Lower leg skin (tissue), 3 donors: ENCODE measurements around the gene TMEM135.

Source experiments
- CTCF ChIP-seq, 3 donors: fragments of 450-650 bp; IDR thresholded peaks; one replicate each; pipeline ENCODE4 v1.5.1; 2016; ENCODE audit warnings: antibody characterized with exemption in 3 of 3, mild to moderate bottlenecking in 3 of 3, moderate library complexity in 2 of 3
- POLR2A ChIP-seq, 2 donors: fragments of 450-650 bp; IDR thresholded peaks; one replicate each; pipeline ENCODE4 v1.6.1; 2016 to 2017; ENCODE audit warnings: antibody characterized with exemption in 2 of 2, mild to moderate bottlenecking in 1 of 2, moderate library complexity in 1 of 2

- TF ChIP-seq CTCF (IDR thresholded peaks at IDR 0.05), result no peak
- no peak for TF ChIP-seq POLR2A (IDR thresholded peaks at IDR 0.05)
Observed at GRCh38 chr11:87012673-87013072, 25.1 kb upstream of the TMEM135 start.
